Hematopoietic multipotent progenitor cell treated with erythropoietin and hydrocortisone succinate and interleukin-3 and kit ligand, for 17 days (in vitro differentiated cells): ENCODE data around the gene PDE4D.
"Not testable (repeated sequence)": the region's sequence is repeated elsewhere in the genome, so short reads cannot be mapped to it uniquely, and the experiment has no call there.

Experiments used
- DNase-seq: peaks from one replicate; pipeline ENCODE4 v3.0.0-alpha.2; 2015; ENCODE audit warnings: low spot score

Gene PDE4D

DNA sequence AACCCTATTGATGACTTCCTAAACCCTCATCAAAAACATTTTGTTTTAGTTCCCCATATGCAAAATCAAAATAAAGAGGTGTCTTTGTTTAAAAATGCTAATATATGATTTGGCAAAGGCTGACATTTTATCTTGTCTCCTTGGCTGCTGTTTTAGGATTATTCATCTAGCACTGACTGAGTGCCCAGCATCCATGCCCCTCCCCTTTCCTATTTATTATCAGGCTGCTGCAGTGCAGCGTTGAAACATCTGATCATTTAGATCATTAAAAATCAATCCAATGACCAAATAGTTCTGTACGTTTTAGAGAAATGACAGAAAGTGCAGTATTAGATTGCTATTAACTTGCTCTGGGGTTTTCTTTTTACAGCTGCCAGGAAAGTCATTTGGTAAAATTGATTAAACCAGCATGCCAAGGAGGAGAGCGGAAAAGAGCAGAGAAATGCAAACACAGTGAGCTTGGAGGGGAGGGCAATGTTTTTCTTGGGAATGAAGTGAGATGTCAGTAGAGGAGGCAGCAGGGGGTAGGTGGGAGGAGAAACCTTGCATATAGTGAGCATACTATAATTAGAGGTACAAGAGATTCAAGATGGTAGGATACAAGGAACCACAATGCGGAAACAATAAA, 286.3 kb downstream of the PDE4D start:
- no peak for DNase-seq

DNA sequence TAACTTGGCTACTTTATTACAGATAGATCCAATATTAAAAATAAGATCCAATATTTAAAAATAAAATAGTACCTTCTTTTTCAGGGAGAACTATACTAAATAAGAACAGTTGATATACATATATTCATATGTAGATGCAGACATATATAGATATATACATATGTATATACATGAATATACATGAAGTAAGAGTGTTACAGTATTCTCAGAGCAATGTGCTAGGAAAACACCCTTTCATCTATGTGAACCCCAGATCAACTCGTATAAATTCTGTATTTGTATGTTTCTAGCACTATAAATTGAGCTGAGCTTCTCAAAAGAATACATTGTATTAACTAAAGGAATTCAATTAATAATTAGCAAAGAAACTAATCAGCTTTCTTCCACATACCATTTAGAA, 287.6 kb downstream of the PDE4D start:
- DNase-seq: no peak

DNA sequence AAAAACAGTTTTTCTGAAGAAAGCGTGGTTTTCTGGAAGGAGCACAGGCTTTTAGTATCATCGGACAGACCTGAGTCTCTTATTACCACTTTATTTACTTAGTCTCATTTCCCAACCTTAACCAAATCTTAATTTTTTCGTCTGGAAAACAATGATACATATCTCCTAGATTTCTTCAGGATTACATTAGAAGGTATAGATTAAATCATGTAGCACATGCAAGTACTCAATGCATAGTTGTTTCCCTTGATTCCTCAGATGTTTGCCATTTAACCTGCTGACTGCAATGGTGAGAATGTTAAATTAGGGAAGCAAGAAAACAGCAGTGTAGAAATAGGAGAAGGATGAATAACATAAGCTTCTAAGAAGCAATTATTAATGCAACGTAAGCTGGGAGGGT, 289.4 kb downstream of the PDE4D start:
- DNase-seq: no peak

DNA sequence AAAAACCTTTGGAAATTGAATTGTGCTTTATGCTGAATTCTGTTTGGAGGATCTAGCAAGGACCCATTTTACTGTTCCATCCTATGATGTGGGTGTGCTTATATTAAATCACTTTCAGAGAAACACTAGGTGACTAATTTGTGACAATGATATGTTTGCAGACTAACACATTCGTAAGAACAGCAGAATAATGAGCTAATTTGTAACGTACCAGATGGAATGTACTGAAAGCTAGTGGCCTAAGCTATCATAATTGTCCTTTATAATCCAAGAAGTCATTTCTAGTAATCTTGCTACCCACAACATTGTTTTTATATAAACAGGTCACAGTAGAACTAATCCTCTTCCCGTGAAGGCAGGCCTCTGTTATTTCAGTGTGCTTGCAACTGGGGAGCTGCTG, 292.5 kb downstream of the PDE4D start:
- no peak for DNase-seq

DNA sequence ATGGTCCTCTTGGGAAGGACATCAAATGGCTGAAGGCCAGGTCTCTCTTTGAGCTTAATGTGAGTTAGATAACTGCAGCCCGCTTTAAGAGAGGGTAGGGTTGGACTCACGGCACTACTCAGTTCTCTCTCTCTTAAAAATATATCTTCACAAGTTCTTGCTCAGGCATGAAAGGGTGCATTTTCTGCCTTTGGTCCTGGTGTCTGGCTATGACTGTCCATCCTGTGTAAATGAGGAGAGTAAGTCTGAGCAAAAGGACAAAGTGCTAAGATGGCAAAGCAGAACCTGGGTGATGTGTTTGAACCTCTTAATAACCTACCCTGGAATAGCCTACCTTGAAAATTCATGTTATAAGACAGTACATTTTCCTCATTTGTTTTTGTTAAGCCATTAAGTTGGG, 293.4 kb downstream of the PDE4D start:
- DNase-seq: no peak

DNA sequence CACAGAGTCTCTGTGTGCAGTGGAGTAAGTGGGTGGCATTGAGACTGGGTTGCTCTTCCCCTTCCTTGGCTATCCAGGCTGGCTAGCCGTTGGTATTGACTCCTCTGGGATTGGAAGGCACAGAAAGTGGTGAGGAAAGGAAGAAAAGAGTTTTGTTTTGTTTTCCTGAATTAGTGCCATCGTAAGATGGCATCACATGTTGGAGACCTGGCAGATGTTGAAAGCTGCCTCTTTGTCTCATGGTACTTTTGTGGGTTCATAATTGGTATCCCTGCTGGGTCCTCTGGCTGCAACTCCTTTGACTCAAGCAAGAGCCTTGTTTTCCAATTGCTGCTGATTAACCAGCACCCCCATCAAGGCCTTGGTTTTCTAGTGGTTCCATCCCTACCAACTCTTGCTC, 293.8 kb downstream of the PDE4D start:
- no peak for DNase-seq

DNA sequence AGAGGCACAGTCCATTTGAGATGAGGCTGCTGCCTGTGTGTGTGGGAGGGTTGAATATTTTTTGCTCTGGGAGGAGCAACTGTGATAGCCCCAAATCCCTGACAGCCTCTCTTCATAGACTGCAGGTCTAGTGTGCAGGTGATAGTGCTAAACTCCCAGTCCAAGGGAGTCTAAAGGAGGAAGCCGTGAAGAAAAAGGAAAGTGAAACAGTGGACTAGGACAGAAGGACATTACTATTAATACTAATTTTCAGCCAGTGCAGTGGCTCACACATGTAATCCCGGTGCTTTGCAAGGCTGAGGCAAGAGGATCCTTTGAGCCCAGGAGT, 295.0 kb downstream of the PDE4D start:
- DNase-seq: no peak

DNA sequence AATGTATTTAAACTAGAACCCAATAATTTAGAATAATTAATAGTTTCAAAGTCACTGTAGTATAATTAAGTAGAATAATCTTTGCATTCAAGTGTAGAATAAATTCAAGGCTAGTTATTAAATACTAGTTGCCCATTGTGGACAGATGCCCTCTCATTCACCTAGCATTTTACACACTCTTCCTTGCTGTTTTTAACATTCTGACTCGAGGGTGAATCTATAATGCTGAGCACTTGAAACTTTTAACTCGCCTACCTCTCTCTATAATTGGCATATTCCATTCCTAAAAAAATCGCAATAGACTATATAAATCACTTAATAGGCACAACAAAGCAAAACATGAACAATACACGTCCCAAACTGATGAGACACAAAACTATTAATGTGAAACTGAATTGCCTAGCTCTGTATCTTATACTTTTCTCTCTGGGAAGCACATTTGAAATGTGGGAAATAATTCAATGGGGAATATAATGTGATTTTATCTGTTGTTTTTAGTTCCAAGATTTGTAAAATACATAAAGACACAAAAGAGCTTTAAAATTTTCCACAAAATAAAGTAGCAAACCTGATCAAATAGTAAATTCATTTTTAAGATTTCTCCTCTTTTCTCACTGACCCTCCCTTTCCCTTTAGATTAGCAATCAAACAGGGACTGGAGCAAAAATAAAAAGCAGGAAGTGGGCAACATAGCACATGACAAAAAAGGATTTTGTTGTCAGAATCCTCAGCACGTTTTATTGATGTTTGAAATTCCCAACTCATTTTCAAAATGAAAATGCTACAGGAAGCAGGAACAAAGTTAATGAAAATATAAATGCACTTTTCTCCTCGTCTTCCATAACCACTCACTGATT, 295.6 kb downstream of the PDE4D start:
- no peak for DNase-seq

DNA sequence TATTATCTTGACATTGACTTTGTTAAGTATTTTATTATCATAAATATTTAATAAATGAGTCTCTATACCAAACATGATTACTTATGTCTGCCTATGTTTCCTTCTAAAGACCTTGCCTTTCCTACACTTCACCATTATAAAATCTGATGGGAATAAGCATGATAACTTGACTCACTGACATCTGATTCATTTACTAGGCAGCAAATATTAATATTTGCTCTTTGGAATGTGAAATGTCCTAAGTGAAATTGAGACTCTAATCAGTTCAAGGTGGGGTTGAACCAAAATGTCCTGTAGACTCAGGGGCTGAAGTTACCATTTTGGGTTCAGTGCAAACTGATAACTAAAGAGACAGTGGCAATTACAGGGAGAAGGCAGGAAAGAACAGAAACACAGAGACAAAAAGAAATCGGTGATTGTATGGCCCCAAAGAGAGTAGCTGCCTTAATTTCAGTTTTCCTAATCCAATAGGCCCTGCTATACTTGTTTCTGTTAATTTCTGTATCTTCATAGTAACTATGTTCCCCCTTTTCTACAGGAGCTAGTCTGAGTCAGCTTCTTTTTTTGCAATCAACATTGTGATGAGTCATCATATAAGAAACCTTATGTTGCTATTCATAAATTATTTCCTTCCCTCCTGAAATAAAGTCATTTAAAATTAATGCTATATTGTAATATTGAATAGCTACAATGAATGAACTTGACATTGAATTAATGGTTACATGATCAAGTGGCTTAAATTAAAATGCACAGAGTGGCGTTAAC, 296.8 kb downstream of the PDE4D start:
- no peak for DNase-seq

DNA sequence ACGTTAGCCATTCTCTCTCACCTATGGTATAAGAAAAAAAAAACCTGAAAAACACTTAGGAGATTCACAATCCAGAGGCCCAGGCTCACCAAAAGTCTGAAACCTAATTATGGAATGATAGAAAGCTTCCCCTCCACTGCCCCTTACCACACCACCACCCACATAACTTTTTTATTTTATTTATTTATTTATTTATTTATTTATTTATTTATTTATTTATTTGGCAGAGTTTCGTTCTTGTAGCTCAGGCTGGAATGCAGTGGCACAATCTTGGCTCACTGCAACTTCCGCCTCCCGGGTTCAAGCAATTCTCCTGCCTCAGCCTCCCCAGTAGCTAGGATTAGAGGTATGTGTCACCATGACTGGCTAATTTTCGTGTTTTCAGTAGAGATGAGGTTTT, 299.4 kb downstream of the PDE4D start:
- DNase-seq: not testable (repeated sequence)

DNA sequence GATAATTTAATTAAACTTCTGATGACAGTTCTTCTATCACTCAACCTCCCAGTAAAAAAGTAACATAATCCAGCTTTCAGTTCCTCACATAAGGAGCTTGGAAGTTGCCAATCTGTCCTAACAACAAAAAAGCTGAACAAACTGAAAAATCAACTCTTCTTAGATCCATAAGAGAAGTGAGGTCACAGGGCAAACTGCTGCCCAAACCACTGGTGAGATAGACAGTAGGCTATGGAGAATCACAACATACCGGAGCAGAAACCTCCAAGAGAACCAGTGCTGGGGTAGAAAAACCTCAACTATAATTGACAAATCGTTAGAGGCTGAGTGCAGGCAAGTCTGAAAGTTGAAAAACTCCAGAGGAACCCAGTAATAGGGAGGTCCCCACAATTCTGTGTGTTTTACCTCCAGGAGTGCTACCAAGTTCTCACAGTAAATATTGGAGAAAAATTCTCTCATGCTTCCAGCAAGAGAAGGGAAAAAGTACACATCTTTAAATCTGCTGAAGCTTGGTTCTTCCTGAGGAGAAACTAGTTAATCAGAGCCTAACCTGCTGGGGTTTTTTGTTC, 300.0 kb downstream of the PDE4D start:
- no peak for DNase-seq

DNA sequence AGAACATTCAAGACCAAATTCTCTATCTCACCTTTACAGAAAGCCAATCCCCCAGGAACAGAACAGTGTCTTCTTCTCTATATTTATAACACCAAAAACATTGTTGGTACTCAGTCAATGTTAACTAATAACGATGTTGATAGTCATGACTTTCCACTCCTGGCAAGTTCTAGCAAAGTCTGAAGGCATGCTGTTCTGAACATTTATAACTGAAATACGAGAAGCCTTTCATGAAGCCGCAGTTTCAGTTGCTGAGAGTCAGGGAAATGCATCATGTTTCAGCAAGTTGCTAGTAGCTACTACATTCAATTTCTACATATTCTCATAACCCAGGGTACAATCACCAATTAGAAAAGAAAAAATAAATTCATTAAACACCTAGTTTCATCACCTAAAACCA, 301.4 kb downstream of the PDE4D start:
- no peak for DNase-seq

DNA sequence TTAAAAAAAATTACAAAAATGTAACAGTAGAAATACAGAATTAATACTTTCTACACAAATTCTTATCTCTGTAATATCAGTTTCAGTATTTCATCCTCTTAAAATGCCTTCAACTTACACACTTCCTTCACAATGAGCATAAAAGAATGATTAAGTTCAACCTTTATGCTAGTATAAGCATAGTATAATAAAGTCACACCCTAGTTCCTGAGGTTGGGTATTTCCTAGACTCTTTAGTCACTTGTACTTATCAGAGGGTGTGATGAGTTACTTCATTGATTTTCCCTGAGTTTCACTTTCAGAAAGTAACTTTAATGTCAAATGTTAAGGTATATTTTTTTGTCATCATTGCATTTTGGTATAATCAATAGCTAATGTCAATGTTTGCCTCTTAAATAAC, 302.4 kb downstream of the PDE4D start:
- DNase-seq: no peak

DNA sequence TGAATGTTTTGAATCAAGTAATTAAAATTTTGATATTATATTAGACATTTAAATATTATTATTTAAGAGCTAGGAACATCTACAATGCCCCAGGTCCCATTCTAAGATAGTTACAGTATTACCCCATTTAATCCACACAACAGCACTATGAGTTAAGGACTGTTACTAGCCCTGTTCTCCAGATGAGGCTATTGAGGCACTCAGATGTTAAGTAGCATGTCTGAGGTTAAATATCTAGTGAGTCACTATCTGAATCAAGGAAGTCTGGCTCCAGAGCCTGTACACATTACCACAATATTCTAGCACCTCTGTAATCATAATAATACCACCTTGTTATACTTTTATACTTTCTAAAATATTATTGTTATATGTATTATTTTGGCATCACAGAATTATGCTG, 304.6 kb downstream of the PDE4D start:
- DNase-seq: no peak

DNA sequence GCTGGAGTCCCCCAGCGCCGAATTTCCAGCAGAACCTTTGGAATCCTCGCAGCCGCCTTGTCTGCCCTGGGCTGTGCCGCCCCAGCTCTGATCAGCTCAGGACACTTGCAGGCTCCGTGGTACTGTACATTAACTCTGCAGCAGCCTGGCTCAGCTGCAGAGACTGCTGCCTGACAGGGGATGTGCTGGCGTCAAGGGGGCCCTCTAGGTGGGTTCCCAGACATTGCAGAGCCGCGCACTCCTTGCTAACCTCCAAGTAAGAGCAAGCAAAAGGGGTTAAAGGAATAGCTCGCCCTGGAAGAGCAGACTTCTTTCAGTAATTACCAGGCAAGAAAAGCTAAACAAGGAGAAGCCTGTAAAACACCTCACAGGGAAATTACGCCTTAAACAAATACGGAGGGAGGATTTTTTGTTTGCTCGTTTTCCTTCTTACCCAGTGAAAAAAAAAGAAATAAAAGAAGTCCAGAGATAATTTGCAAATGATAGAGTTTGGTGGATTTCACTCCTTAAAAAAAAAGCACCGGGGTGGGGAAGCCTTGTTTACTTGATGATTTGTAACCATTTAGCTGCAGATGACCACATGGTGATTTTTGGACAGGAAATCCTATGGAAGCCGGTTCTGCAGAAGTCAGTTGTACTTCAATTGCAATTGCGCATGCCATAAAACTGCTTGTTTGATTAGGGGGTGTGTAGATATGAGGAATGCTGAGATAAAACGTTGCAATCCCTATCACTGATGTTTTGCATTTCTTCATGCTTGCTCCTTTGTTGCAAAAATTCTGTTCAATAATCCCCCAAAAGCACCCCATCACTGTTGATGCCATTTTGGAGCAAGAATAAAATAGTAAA, 305.8 kb downstream of the PDE4D start:
- no peak for DNase-seq

DNA sequence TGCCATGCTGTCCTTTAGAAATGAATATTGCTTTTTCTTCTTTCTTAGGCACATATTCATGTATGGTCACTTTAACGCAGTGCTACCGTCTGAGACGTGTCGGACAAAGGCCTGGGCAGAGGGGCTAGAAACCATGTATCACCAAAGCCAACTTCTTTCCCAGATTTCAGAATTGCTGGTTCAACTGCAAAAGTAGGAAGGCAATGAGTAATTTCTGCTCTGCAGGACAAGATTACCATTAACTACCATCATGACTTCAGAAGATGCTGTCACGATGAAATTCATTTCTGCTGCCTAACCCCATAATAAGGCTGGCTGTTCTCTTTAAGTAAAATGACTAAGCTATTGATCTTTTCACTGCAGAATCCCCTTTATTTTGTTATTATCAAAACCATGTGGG, 306.7 kb downstream of the PDE4D start:
- DNase-seq: no peak

DNA sequence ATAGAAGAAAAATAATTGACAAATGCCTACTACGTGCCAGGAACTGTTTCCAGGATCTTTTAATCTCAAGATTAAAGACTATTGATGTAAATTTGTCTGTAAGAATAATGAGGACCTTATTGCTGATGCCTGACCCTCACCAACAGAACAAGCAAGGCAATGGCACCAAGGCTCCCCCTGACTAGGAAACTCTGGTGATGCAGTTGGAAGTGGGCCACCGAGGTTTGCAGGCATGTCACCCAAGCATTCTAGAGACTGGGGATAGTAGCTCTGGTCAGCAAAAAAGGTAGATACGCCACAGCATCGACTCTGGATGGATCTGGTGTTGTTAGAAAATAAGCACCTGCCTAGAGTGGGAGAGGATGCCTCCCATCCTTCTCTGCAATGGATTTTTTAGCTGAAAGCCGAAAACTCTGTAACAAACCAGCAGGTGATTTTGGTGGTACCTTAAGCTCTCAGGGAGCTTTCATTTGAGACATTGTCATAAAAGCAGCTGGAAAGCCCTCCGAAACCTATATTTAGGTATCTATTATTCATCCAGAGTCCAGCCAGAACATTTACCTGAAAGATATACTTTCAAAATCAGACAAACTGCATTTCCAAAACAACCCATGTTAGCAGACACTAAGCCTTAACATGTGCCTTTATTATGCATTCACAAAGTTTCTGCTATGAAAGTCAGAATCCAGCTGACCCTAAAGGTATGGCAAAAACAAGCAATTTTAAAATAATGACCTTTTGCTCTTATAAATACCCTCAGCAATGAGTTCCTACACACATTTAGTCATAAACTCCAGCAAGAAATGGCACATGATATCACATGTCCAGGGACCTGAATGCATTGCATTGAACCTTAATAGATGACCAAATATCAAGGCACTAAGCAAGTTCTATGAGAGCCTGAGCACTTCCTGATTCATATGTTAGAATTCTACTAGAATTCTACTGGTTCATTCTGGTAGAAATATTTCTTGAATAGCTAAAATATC, 308.4 kb downstream of the PDE4D start:
- DNase-seq: no peak

DNA sequence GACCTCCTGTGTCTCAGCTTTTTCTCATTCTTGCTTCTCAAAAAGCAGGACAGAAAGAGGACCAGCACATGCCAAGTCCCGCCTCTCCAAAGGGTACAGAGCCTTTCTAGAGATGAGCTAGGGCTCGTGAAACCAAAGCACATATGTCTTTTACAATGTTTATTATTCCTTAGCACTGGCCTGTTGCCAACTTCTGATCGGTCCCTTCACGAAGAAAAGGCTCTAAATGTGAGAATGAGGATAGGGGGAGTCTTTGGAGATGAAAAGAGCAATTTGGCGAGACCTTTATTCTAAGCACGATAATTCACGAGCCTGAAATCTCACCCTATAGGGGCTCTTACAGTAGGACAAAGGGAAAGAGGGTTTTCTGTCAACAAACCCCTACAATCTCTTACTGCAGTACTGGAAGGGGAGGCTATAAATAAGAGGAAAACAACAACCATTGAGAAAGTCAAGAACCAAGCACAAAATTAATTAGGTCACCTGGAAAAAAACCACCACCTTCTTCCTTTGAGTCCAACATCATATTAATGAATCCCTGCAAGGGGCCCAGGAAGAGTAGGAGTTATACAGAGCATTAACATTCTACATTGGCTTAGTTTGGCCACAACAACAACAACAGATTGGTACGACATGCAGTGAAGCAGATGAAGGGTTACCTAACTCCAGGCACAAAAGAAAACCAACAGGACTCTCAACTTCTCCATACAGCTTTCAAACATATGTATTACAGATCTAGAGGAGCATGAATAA, 309.5 kb downstream of the PDE4D start:
- no peak for DNase-seq

DNA sequence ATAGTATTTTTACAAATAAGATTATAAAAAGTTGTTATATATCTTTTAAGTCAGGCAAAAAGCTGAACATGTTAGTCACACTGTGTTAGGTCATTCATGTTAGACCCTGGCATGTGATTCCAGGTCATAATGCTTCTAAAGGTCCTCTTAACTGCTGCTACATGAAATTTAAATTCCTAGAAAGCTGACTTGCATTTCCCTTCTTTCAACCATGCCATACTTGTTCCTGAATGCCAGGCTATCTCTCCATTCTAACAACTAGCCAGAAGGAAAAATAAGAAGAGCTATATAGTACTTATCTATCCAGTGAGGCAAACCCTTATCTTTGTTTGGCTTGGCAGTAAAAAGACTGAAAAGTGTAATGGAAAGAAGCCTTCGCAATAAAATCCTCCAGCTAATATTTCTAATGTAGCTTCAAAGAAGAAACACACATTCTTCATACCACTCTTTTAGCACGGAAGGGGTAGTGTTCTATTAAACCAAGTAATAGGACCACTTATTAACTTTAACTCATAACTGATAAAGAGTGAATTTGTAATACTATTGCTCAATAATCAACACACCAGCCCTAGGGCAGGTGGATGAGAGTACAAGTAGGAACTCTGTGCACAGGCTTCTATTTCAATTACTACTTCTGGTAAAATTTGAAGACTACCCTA, 310.2 kb downstream of the PDE4D start:
- DNase-seq: no peak
